ENCODE results near the gene NKD1.

DNA sequence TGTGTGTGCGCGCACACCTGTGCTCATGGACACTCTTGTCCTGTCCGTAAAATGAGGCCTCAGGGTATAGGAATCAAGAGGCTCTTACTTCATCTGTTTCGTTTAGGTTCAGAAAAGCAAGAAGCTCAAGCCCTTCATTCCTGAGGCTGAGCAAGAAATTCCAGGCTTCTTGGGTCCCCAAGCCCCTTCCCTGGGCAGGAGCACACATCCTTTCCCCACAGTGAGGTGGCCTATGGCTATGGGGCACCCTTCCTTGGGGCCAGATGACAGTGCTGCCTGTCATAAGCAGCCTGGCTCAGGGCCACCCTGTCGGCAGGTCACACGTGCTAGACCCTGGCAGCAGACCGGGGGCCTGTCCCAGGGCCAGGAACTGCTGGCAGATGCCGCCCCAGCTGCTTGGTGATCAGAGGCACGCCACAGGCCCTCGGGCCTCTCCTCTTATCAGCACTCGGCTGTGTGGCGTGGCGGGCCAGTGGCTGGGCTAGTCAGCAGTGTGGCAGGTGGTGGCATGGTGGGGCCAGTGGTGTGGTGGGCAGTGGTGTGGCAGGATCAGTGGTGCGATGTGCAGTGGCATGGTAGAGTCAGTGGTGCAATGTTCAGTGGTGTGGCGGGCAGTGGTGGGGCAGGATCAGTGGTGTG is 50.2 kb downstream of the NKD1 start:
- TF ChIP-seq POLR2AphosphoS5 (IDR thresholded peaks at IDR 0.05): no peak
- TF ChIP-seq, protein P1, sequence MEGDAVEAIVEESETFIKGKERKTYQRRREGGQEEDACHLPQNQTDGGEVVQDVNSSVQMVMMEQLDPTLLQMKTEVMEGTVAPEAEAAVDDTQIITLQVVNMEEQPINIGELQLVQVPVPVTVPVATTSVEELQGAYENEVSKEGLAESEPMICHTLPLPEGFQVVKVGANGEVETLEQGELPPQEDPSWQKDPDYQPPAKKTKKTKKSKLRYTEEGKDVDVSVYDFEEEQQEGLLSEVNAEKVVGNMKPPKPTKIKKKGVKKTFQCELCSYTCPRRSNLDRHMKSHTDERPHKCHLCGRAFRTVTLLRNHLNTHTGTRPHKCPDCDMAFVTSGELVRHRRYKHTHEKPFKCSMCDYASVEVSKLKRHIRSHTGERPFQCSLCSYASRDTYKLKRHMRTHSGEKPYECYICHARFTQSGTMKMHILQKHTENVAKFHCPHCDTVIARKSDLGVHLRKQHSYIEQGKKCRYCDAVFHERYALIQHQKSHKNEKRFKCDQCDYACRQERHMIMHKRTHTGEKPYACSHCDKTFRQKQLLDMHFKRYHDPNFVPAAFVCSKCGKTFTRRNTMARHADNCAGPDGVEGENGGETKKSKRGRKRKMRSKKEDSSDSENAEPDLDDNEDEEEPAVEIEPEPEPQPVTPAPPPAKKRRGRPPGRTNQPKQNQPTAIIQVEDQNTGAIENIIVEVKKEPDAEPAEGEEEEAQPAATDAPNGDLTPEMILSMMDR (IDR thresholded peaks at IDR 0.05): no peak
- TF ChIP-seq POLR2A (IDR thresholded peaks at IDR 0.05): no peak
